NCI-H1694 treated with DMSO at 0.1 percent for 48 hours (cell line): ENCODE results near the gene AGBL1.

Experiments used
- DNase-seq: peaks from one replicate; lab custom pipeline; 2025; lab: John Stamatoyannopoulos, UW

Gene AGBL1

GRCh38 chr15:86644339-86644738 lies 564.7 kb downstream of the AGBL1 start:
- no peak for DNase-seq

GRCh38 chr15:86645925-86646500 lies 566.3 kb downstream of the AGBL1 start:
- no peak for DNase-seq

GRCh38 chr15:86647810-86648440 lies 568.3 kb downstream of the AGBL1 start:
- DNase-seq = no peak

- DNase-seq = no peak
Observed at GRCh38 chr15:86649277-86649676, 569.6 kb downstream of the AGBL1 start.

GRCh38 chr15:86650094-86650493 lies 570.4 kb downstream of the AGBL1 start:
- no peak for DNase-seq

GRCh38 chr15:86653344-86654197 lies 573.9 kb downstream of the AGBL1 start:
- DNase-seq = no peak

- DNase-seq = no peak
Observed at GRCh38 chr15:86654501-86654900, 574.8 kb downstream of the AGBL1 start.

- DNase-seq = no peak
Observed at GRCh38 chr15:86657305-86657704, 577.6 kb downstream of the AGBL1 start.

- no peak for DNase-seq
Observed at GRCh38 chr15:86659724-86660411, 580.2 kb downstream of the AGBL1 start.

GRCh38 chr15:86661580-86661979 lies 581.9 kb downstream of the AGBL1 start:
- no peak for DNase-seq

GRCh38 chr15:86663304-86663703 lies 583.6 kb downstream of the AGBL1 start:
- DNase-seq = no peak

GRCh38 chr15:86663979-86664378 lies 584.3 kb downstream of the AGBL1 start:
- no peak for DNase-seq

- DNase-seq = no peak
Observed at GRCh38 chr15:86664581-86664980, 584.9 kb downstream of the AGBL1 start.

- DNase-seq = no peak
Observed at GRCh38 chr15:86676002-86676401, 596.3 kb downstream of the AGBL1 start.

GRCh38 chr15:86677278-86677677 lies 597.6 kb downstream of the AGBL1 start:
- DNase-seq = no peak

- DNase-seq = no peak
Observed at GRCh38 chr15:86685263-86685662, 605.6 kb downstream of the AGBL1 start.

- DNase-seq = no peak
Observed at GRCh38 chr15:86689006-86689405, 609.3 kb downstream of the AGBL1 start.

GRCh38 chr15:86690566-86690965 lies 610.9 kb downstream of the AGBL1 start:
- DNase-seq = no peak

- DNase-seq = peak; percentile 26
Observed at GRCh38 chr15:86691091-86691663, 611.5 kb downstream of the AGBL1 start.

- DNase-seq = no peak
Observed at GRCh38 chr15:86700864-86701610, 621.4 kb downstream of the AGBL1 start.

GRCh38 chr15:86701611-86701963 lies 621.9 kb downstream of the AGBL1 start:
- no peak for DNase-seq

GRCh38 chr15:86706813-86707212 lies 627.1 kb downstream of the AGBL1 start:
- DNase-seq = no peak
